Endothelial cell of umbilical vein (primary cell): Measurements from ENCODE around the gene ASL.

Experiments
- CTCF ChIP-seq, 2 donors: IDR thresholded peaks; 1 replicate in 1 of 2; 2 replicates in 1 of 2; pipeline ENCODE4 v1.5.1; 2011; ENCODE audit warnings: low read length in 2 of 2, mild to moderate bottlenecking in 2 of 2, moderate library complexity in 2 of 2, control low read depth in 1 of 2, inconsistent platforms in 1 of 2, low read depth in 1 of 2; ENCODE audit not compliant: insufficient read depth in 1 of 2; ENCODE audit errors: extremely low read depth in 1 of 2
- EZH2 ChIP-seq: IDR thresholded peaks from 2 replicates; pipeline ENCODE4 v1.6.1; 2012; ENCODE audit warnings: borderline replicate concordance, low read depth, mild to moderate bottlenecking, moderate library complexity, low read length, inconsistent platforms; ENCODE audit not compliant: severe bottlenecking
- GATA2 ChIP-seq: IDR thresholded peaks from 2 replicates; pipeline ENCODE4 v1.7.0; 2011; ENCODE audit warnings: low read depth, mild to moderate bottlenecking, moderate library complexity, mixed read lengths, low read length; ENCODE audit not compliant: insufficient read length, insufficient read depth
- MAX ChIP-seq: IDR thresholded peaks from 2 replicates; pipeline ENCODE4 v1.6.1; 2011; ENCODE audit not compliant: insufficient read depth, insufficient read length
- POLR2A ChIP-seq: IDR thresholded peaks from 2 replicates; pipeline ENCODE4 v1.6.1; 2012; ENCODE audit warnings: low read depth, mild to moderate bottlenecking, control low read depth, low read length
- POLR2AphosphoS5 ChIP-seq: IDR thresholded peaks from 2 replicates; pipeline ENCODE4 v1.6.1; 2012; ENCODE audit warnings: low read depth, mild to moderate bottlenecking, control low read depth, low read length, moderate library complexity; ENCODE audit not compliant: insufficient read depth

GRCh38 chr7:66070222-66070621 is 5.4 kb upstream of the ASL start:
- no peak for TF ChIP-seq MAX
- no peak for TF ChIP-seq POLR2AphosphoS5
- TF ChIP-seq CTCF (IDR thresholded peaks at IDR 0.05; ENCODE audit: extremely low read depth in 1 of 2, insufficient read depth in 1 of 2, low read depth in 1 of 2, low read length in 2 of 2) = no peak
- TF ChIP-seq POLR2A = no peak
- TF ChIP-seq EZH2 = no peak
- TF ChIP-seq GATA2 = no peak
